Cardiac septum (tissue), 1 donor: ENCODE data around the gene TMEM237. TPM values are rescaled to one million over a fixed set of nuclear protein-coding genes. Genes with fewer than 3 reads are reported as not detected.
A peak's percentile ranks its signal among the peaks of the same experiment; 100 is the strongest.

Experiments
- DNase-seq: peaks from one replicate; pipeline ENCODE4 v3.0.0-alpha.2; 2020; ENCODE audit warnings: low spot score
- intact Hi-C: fragments of 100-400 bp; cut with DNase I; formaldehyde crosslinking; loops from one replicate; pipeline ENCODE4 v1.14.0; 2022
- total RNA-seq: library from RNA; stranded (reverse); fragmentation: NEBNext Ultra II Directional; extraction: Animal tissue kit (Norgen Biotek cat#: 25700); gene quantifications from one replicate; pipeline ENCODE4 v1.2.1, GENCODE V29; 2021
- donor health status: DM: no; HTN: no; CAD: no.

TMEM237 gene
- total RNA-seq, 1 donor from 2014 or later, result 17.0 TPM

DNA sequence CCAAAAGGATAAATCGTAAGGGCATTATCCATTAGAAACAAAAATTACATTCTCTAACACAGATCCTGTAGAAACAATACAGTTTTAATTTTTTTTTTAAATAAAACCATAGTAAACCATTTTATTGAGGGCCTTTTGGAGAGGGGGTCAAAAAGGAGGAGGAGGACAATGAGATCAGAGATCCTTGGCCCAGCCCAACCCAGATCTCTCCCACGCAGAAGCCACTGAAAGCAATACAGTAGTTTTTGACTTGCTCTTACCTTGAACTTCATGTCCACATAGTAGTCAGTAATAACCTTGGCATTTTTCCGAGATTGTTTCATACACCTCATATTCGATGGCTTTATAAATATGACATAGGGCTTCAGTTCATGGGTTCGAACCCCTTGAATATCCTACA lies 4.1 kb upstream of the TMEM237 start:
- no peak for DNase-seq
- intact Hi-C loops, result loop anchor here (10.0 kb wide), 2 partner anchors 127 to 413 kb away; no protein-coding TSS in a partner anchor

DNA sequence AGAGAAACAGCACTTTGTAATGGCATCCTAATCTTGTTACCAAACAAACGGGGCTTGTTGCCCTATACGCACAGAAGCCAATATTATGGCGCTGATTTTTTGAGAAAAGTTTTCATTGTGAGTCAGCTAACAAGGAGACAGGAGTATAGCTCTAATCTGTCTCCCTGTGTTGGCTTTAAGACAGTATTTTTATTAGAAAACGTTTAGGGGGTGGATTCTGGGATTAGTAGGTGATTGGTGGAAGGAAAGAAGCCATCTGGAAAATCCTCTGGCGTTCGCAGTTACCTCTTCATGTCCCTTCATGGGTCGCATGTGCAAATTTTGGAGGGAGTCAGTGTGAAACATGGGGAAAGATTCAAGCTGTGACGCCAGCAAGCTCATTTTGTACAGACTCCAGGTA lies 698 bp upstream of the TMEM237 start:
- no peak for DNase-seq
- intact Hi-C loops, result loop anchor here (5.0 to 10.0 kb wide), 3 partner anchors 63 to 409 kb away; no protein-coding TSS in a partner anchor

DNA sequence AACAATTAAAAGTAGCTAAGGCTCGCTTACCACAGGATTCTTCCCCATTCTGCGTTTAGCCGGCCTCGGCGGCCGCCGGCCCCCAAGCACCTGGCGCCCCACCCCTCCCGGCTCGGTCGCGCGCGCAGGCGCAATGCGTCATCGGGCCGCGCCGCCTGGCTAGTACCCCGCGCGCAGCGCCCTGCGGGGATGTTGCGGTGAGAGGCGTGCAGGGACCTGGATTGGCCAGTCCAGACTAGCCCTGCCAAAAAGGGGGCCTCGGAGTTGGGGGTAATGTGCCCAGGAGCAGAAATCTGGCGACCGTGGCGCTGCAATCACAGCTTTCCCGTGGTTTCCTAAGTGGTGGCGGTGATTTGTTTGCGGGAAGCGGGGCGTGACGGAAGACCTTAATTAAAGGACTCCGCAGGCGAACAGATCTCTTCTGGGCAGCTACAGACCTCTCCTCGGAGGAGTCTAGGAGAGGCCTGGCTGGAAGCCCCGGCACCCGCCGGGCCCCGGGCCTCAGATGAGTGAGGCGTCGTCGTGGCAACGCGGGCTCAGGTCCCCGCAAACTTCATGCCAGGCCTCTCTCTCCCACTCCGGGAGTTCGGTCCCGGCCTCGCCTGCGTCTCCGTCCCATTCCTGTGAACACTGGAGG lies 606 bp downstream of the TMEM237 start:
- intact Hi-C loops, result loop anchor here (5.0 to 10.0 kb wide), 3 partner anchors 65 to 408 kb away; no protein-coding TSS in a partner anchor
- DNase-seq, result peak; percentile 87

DNA sequence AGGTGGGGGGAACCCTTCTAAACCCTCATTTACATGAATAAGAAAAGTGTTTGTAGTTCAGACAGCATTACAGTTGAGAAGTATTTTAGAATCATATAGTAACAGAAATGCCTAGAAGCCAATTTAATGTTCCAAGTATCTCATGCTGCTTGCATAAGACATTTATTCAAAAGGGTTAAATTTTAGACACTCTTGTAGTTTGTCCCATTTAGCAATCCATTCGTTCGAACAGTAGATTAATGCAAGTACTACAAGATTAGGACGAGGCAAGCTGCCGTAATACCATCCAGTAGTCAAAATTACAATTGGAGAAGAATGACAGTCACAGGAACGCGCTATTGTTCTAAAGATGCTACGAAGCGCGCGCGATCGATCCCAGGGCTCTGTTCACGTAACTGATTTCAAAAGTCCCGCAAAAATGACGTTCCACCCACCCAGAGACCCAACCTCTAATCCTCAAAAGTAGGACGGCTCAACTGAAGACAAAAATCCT lies 1.2 kb downstream of the TMEM237 start:
- intact Hi-C loops, result loop anchor here (5.0 to 10.0 kb wide), 3 partner anchors 65 to 407 kb away; no protein-coding TSS in a partner anchor

GRCh38 chr2:201639205-201639604 lies 4.1 kb downstream of the TMEM237 start:
- no peak for DNase-seq
- intact Hi-C loops, result no loop called here

More for the DNA sequence above, 1.2 kb downstream of the TMEM237 start:
- DNase-seq, result no peak

- no peak for DNase-seq
- intact Hi-C loops, result no loop called here
Measured at GRCh38 chr2:201638326-201638725, 5.0 kb downstream of the TMEM237 start.

DNA sequence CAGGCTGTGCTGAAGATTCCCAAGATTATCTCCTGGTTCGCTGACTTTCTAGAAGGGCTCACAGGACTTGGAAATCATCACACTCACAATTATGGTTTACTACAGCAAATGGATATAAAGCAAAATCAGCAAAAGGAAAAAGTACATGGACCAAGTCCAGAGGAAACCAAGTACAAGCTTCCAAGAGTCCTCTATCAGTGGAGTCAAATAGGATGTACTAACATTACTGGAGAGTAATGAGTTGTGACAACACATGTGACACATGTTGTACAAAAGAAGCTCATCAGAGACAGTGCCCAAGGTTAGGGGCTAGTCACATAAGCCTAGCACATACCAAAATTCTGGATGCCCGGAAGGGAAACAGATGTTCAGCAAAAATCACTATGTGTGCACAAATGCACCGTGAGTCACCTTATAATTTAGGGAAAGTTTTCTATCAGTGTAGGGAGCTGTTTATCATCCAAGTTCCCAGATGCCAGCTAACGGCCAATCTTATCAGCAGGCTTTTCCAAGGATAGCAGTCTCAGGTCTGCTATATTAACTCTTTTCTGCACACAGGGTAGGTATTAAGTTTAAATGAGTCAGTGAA lies 9.5 kb downstream of the TMEM237 start:
- no peak for DNase-seq
- intact Hi-C loops, result no loop called here

- DNase-seq, result no peak
- intact Hi-C loops, result no loop called here
Measured at GRCh38 chr2:201631041-201631440, 12.3 kb downstream of the TMEM237 start.

DNA sequence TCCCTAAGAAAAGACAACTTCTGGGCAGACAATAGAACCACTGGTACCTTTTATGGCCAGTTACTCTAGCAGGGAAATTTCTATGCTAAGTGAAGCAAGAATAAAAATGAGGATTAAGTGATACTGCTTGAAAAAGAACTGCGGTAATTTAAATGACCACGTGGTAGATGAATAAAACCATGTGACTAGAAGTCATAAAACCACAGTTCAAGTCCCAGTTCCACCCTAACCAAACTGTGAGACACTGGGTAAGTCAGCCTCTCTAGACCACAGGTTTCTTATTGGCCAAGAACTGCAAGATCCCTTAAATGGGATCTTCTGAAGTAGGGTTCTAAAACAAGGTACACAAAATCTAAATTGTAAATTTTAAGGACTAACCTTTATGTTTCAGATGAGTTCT lies 12.7 kb downstream of the TMEM237 start:
- intact Hi-C loops, result no loop called here
- DNase-seq, result no peak

- DNase-seq, result no peak
- intact Hi-C loops, result loop anchor here (10.0 kb wide), 1 partner anchor 264 kb away; no protein-coding TSS in a partner anchor
Measured at GRCh38 chr2:201628545-201628944, 14.8 kb downstream of the TMEM237 start.

DNA sequence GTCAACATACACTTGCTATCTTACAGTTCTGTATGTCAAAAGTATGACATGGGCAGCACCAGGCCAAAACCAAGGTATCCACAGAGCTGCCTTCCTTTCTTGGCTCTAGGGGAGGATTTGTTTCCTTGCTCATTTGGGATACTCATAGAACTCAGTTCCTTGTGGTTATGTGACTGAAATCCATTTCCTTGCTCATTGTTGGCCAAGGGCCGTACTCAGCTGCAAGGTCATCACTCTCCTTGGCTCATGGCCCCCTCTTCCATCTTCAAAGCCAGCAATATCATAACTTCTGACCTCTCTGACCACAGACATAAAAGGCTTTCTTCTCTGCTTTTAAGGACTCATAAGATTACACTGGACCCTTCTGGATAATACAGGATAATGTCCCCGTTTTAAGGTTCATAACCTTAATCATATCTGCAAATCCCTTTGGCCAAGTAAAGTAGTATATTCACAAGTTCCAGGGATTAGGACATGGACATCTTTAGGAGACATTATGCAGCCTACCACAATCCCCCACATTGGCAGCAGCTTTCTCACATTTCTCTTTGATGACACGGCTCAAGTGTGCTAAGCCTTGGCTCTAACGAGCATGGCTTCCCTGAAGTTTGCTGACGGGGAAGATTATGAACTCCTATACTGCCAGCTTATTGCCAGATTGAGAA lies 20.9 kb downstream of the TMEM237 start:
- no peak for DNase-seq

DNA sequence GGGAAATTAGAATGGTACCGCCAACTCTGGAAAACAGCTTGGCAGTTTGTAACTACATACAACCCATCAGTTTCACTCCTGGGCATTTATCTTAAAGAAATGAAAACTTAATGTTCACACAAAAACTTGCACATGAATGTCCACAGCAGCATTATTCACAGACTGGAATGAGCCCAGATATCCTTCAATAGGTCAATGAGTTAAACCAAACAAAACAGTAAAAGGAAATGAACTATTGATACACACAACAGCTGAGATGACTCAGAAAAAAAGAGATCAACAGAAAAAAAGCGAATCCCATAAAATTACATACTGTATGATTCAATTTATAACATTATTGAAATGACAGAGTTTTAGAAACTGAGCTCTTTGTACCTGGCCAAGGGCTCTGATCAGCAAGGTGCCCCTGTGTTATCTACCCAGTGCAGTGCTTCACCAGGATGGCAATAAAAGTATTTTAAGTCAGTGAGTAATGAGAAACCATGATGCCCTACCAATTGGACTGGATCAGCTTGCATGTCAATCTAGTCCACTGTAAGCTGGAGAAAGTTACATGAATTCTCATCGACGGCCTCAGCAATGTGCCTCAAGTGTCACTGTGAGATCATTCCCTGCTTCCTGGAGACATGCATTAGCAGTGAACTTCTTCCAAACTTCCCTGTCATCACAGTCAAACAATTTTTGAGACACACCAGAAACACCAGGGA lies 21.9 kb downstream of the TMEM237 start:
- no peak for DNase-seq
- intact Hi-C loops, result loop anchor here (10.0 kb wide), 1 partner anchor 257 kb away; no protein-coding TSS in a partner anchor

More for the DNA sequence above, 20.9 kb downstream of the TMEM237 start:
- intact Hi-C loops, result loop anchor here (10.0 kb wide), 1 partner anchor 258 kb away; no protein-coding TSS in a partner anchor

- DNase-seq, result peak; percentile 78
- intact Hi-C loops, result no loop called here
Measured at GRCh38 chr2:201618744-201619662, 24.3 kb downstream of the TMEM237 start.

- intact Hi-C loops, result no loop called here
- no peak for DNase-seq
Measured at GRCh38 chr2:201608021-201608420, 35.3 kb downstream of the TMEM237 start.

- intact Hi-C loops, result no loop called here
- no peak for DNase-seq
Measured at GRCh38 chr2:201607568-201607967, 35.7 kb downstream of the TMEM237 start.

DNA sequence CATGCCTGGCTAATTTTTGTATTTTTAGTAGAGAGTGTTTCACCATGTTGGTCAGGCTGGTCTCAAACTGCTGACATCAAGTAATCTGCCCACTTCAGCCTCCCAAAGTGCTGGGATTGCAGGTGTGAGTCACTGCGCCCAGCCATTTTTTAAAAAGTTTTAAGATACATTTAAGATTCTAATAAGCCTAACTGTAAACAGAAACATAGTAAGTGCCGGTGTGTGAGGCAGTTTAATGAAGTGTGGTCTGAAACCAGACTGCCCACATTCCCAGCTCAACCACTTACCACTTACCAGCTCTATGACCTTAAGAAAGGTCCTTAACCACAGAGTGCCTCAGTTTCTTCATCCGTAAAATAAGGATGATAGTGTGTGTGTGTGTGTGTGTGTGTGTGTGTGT lies 42.4 kb downstream of the TMEM237 start:
- intact Hi-C loops, result no loop called here
- no peak for DNase-seq

DNA sequence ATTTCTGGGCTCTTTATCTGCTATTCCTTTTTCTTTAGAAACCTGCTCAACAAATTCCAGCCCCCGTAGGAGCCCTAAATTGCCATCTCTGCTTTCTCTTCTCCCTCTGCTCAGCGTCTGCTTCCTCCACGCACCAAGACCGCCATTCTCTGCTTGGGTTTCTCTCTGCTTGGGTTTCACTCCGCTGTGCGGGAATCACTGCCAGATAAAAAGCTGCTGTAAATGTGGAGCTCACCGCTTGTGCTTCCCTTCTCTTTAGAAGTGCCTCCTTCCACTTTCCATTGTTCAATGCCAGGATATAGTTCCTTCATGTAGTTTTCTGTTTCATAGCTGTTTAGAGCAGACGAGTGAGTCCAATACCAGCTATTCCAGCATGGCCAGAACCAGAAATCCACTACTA lies 45.9 kb downstream of the TMEM237 start:
- DNase-seq, result no peak
- intact Hi-C loops, result no loop called here

GRCh38 chr2:201580486-201580885 lies 62.8 kb downstream of the TMEM237 start:
- intact Hi-C loops, result no loop called here
- DNase-seq, result no peak

DNA sequence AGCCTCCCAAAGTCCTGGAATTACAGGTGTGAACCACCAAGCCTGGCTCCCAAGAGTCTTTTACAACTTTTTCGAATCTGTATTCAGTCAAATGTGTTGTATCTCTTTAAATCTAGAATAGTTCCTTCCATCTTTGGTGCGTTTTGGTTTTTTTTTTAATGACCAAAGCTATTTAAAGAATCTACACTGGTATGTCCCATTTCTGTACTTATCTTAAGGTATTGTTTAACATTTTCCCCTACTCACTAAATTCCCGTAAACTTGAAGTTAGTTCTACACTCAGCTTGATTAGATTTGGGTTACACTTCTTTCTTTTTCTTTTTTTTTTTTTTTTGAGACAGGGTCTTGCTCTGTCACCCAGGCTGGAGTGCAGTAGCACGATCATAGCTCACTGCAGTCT lies 63.8 kb downstream of the TMEM237 start:
- intact Hi-C loops, result no loop called here
- no peak for DNase-seq
